HG02642 (cell line): ENCODE data around the gene KRTAP5-6.
"Not testable (repeated sequence)": the region's sequence is repeated elsewhere in the genome, so short reads cannot be mapped to it uniquely, and the experiment has no call there.

Experiments used
- ATAC-seq: cut with Tn5 transposase; IDR thresholded peaks from one replicate; pipeline ENCODE4 v1.9.1; 2021; ENCODE audit warnings: mild to moderate bottlenecking; ENCODE audit not compliant: unreplicated experiment, poor library complexity

Gene KRTAP5-6

GRCh38 chr11:1660111-1660867 lies 36.7 kb upstream of the KRTAP5-6 start:
- ATAC-seq, result no peak

GRCh38 chr11:1661454-1662269 lies 35.3 kb upstream of the KRTAP5-6 start:
- not testable (repeated sequence) for ATAC-seq

GRCh38 chr11:1662699-1663283 lies 34.2 kb upstream of the KRTAP5-6 start:
- not testable (repeated sequence) for ATAC-seq

GRCh38 chr11:1665313-1665712 lies 31.7 kb upstream of the KRTAP5-6 start:
- no peak for ATAC-seq

GRCh38 chr11:1667121-1667850 lies 29.7 kb upstream of the KRTAP5-6 start:
- no peak for ATAC-seq

GRCh38 chr11:1667906-1668305 lies 29.1 kb upstream of the KRTAP5-6 start:
- no peak for ATAC-seq

- ATAC-seq, result no peak
These were observed 28.0 kb upstream of the KRTAP5-6 start for GRCh38 chr11:1668911-1669473.

GRCh38 chr11:1669546-1670218 lies 27.3 kb upstream of the KRTAP5-6 start:
- ATAC-seq, result no peak

GRCh38 chr11:1670457-1670856 lies 26.5 kb upstream of the KRTAP5-6 start:
- not testable (repeated sequence) for ATAC-seq

GRCh38 chr11:1670905-1671371 lies 26.1 kb upstream of the KRTAP5-6 start:
- no peak for ATAC-seq

GRCh38 chr11:1671658-1672057 lies 25.3 kb upstream of the KRTAP5-6 start:
- ATAC-seq, result no peak

GRCh38 chr11:1672613-1673350 lies 24.2 kb upstream of the KRTAP5-6 start:
- ATAC-seq, result no peak

GRCh38 chr11:1673446-1674172 lies 23.4 kb upstream of the KRTAP5-6 start:
- no peak for ATAC-seq

GRCh38 chr11:1674173-1675131 lies 22.5 kb upstream of the KRTAP5-6 start:
- no peak for ATAC-seq

GRCh38 chr11:1675536-1676228 lies 21.3 kb upstream of the KRTAP5-6 start:
- no peak for ATAC-seq

- ATAC-seq, result no peak
These were observed 20.7 kb upstream of the KRTAP5-6 start for GRCh38 chr11:1676229-1676740.
